Activated naive CD4-positive, alpha-beta T cell treated with anti-CD3 and anti-CD28 coated beads, Interleukin-2, amount 50 U/mL, for 72 hours (primary cell): ENCODE data around the gene TTC38. TPM values are rescaled to one million over a fixed set of nuclear protein-coding genes. Genes with fewer than 3 reads are reported as not detected.

ENCODE experiments used
- total RNA-seq, 2 donors: library from RNA; stranded (reverse); gene quantifications; one replicate each; pipeline ENCODE4 v1.2.3, GENCODE V29; 2022

The TTC38 gene
- total RNA-seq, 2 donors from 2014 or later: 11.3 to 16.3 TPM

Other genes with a start within 250 kb of the TTC38 start
- 10 to 100 TPM; 10.8 to 13.1 TPM for gene PPARA, start 117.5 kb upstream of the TTC38 start, total RNA-seq
- 1 to 10 TPM; 7.5 to 8.8 TPM for gene CDPF1, start 17.7 kb upstream of the TTC38 start, total RNA-seq
- gene PKDREJ, start 4.7 kb upstream of the TTC38 start, total RNA-seq: under 1 TPM in 1 of 2 donors, not detected in 1; 0.04 TPM
- 10 to 100 TPM; 53.1 to 56.1 TPM for gene GTSE1, start 28.9 kb downstream of the TTC38 start, total RNA-seq
- gene TRMU, start 67.7 kb downstream of the TTC38 start, total RNA-seq: 10 to 100 TPM; 89.3 to 94.1 TPM